PFSK-1 (cell line): ENCODE measurements around the gene ERG28.

Source experiments
- FOXP2 ChIP-seq: optimal IDR thresholded peaks from 2 replicates; pipeline ENCODE3; 2011; ENCODE audit warnings: borderline replicate concordance, control low read depth, inconsistent platforms; ENCODE audit not compliant: insufficient read depth; ENCODE audit errors: extremely low read length, extremely low read depth
- POLR2AphosphoS5 ChIP-seq: IDR thresholded peaks from 2 replicates; pipeline ENCODE4 v1.6.1; 2012; ENCODE audit warnings: low read depth, mild to moderate bottlenecking, control low read depth, low read length, moderate library complexity
- SIN3A ChIP-seq: IDR thresholded peaks from 2 replicates; pipeline ENCODE4 v1.6.1; 2012; ENCODE audit warnings: mild to moderate bottlenecking, low read length, moderate library complexity, borderline replicate concordance; ENCODE audit not compliant: insufficient read depth
- TAF1 ChIP-seq: IDR thresholded peaks from 2 replicates; pipeline ENCODE4 v1.6.1; 2012; ENCODE audit warnings: low read length, control low read depth, borderline replicate concordance; ENCODE audit not compliant: insufficient read depth
- TF ChIP-seq, protein P1 (sequence below), 2 experiments: IDR thresholded peaks; 2 replicates each; pipeline versions ENCODE4 v1.6.1 to v1.8.0; 2011 to 2012; ENCODE audit warnings: low read depth in 2 of 2, low read length in 2 of 2, control low read depth in 1 of 2, inconsistent platforms in 1 of 2, mild to moderate bottlenecking in 1 of 2, moderate library complexity in 1 of 2; ENCODE audit not compliant: insufficient read depth in 1 of 2

ERG28 gene

DNA sequence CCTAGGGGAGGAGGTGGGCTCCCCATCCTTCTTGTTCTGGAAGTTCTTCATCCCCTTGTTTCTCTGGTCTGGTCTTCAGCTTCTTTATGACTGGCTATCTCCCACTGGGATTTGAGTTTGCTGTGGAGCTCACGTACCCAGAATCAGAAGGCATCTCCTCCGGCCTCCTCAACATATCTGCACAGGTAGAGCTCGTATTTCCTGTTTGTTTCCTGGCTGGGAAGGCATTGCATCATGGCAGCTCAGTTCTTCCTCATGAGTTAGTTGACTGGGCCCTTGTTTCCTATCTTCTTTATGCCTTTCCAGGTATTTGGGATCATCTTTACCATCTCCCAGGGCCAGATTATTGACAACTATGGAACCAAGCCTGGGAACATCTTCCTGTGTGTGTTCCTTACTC lies 19.8 kb downstream of the ERG28 start:
- TF ChIP-seq POLR2AphosphoS5 (no peak), FOXP2 (no peak), SIN3A (no peak), TAF1 (no peak)
- TF ChIP-seq, protein P1, sequence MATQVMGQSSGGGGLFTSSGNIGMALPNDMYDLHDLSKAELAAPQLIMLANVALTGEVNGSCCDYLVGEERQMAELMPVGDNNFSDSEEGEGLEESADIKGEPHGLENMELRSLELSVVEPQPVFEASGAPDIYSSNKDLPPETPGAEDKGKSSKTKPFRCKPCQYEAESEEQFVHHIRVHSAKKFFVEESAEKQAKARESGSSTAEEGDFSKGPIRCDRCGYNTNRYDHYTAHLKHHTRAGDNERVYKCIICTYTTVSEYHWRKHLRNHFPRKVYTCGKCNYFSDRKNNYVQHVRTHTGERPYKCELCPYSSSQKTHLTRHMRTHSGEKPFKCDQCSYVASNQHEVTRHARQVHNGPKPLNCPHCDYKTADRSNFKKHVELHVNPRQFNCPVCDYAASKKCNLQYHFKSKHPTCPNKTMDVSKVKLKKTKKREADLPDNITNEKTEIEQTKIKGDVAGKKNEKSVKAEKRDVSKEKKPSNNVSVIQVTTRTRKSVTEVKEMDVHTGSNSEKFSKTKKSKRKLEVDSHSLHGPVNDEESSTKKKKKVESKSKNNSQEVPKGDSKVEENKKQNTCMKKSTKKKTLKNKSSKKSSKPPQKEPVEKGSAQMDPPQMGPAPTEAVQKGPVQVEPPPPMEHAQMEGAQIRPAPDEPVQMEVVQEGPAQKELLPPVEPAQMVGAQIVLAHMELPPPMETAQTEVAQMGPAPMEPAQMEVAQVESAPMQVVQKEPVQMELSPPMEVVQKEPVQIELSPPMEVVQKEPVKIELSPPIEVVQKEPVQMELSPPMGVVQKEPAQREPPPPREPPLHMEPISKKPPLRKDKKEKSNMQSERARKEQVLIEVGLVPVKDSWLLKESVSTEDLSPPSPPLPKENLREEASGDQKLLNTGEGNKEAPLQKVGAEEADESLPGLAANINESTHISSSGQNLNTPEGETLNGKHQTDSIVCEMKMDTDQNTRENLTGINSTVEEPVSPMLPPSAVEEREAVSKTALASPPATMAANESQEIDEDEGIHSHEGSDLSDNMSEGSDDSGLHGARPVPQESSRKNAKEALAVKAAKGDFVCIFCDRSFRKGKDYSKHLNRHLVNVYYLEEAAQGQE (IDR thresholded peaks at IDR 0.05; ENCODE audit: insufficient read depth in 1 of 2, low read depth in 2 of 2, low read length in 2 of 2), result no peak

DNA sequence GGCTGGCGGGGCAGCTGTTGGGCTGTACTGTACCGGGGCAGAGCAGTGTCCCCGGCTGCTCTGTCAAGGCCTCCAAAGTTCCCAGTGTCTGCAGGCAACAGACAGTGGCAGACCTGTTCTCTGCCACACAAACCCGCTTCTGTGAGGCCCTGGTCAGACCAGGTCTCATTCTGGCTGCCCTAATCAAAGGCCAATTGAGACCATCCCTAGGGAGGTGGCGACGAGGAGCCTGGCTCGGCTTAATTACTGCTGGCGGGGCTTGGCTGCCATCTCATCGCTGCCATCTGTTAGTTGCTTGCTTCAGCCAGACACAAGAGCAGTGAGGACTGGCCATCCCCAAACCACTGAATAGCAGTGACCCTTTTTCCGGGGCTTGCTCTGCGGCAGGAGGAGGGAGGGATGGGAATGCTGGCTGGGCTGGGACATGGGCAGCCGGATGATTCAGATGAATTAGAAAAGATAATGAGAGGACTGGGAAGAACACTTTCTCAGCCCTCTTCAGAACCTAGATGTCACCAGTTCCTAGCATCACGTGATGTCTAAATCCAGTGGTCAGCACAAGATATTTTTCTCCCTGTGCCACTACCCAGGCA lies 24.5 kb downstream of the ERG28 start:
- TF ChIP-seq FOXP2, result no peak

DNA sequence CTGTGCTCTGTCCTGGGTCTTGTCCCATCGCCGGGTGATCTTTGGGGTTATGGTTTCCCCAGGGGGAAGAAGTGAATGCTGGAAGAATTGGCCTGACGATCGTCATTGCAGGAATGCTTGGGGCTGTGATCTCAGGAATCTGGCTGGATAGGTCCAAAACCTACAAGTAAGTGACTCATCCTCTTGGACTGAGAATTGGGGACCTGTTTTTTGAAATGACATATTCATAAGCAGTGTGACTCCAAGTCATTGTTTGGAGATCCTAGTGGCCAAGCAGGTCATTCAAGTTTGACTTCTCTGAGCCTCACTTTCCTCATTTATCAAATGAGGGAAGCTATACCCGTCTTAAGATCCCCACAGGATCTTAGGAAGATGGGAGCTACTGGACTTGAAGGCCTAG lies 25.8 kb downstream of the ERG28 start:
- TF ChIP-seq SIN3A (no peak), POLR2AphosphoS5 (no peak), TAF1 (no peak), FOXP2 (no peak)
- TF ChIP-seq, protein P1 (IDR thresholded peaks at IDR 0.05; ENCODE audit: insufficient read depth in 1 of 2, low read depth in 2 of 2, low read length in 2 of 2), result no peak

DNA sequence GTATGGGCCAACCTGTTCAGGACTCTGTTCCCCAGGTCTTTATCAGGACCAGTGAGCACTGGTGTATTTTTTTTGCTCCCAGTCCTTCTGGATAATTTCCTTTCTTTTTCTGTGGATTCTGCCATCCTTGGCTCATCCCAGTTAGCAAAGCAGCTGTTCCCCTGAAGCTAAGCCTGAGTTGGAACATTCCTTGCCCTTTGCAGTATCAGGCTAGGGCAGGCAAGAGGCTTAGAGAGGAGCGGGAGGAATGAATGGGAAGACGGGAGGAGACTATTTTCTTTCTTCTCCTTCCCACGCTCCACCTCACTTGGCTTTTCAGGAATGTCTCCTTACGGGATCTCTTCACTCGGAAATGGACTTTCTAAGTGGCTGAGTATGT lies 29.2 kb downstream of the ERG28 start:
- TF ChIP-seq FOXP2 (no peak), POLR2AphosphoS5 (no peak), SIN3A (no peak), TAF1 (no peak)
- TF ChIP-seq, protein P1 (IDR thresholded peaks at IDR 0.05; ENCODE audit: insufficient read depth in 1 of 2, low read depth in 2 of 2, low read length in 2 of 2), result no peak

DNA sequence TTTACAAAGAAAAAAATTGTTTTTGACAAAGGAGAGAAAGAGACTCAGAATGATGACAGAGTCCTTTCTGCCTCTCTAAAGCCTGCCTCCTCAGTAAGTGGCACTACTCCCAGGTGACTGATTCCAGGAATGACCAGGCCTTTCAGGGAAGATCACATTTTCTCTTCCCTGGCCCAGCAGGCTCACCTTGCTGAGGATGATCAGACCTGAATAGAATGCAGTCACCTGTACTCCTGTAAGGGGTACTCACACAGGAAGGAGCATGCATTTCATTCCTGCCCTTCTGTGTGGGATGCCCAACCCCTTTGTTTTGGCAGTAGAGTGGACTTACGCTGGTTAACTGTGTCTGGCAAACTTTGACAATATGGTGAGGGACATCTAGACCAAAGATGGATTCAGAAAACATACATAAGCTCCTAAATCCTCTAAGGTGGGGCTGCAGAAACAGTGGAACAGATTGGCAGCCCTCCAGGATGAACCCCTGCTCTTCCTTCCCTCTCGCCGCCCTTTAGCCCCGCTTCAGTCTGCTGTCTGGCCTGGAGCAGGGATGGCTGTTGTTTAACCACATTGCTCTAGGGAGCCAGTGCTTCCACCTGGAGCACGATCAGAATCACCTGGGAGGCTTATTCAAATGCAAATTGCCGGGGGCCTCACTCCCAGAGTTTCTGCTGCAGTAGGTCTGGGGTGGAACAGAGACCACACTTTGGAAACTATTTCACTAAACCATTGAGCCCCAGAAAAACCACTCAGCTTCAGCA lies 29.8 kb downstream of the ERG28 start:
- TF ChIP-seq FOXP2, result no peak
- TF ChIP-seq SIN3A, result no peak
- TF ChIP-seq, protein P1 (IDR thresholded peaks at IDR 0.05; ENCODE audit: insufficient read depth in 1 of 2, low read depth in 2 of 2, low read length in 2 of 2), result no peak
- no peak for TF ChIP-seq TAF1
- no peak for TF ChIP-seq POLR2AphosphoS5
